GM12872 (cell line): Measurements from ENCODE around the gene ASGR2.

Source experiments
- CTCF ChIP-seq: IDR thresholded peaks from 3 replicates; pipeline ENCODE4 v1.5.1; 2011; ENCODE audit warnings: low read depth, mild to moderate bottlenecking, low read length, moderate library complexity; ENCODE audit not compliant: insufficient read depth

Gene ASGR2

GRCh38 chr17:7068268-7068667, 46.4 kb downstream of the ASGR2 start:
- no peak for TF ChIP-seq CTCF

GRCh38 chr17:7067198-7067597, 47.4 kb downstream of the ASGR2 start:
- no peak for TF ChIP-seq CTCF

GRCh38 chr17:7064261-7064660, 50.4 kb downstream of the ASGR2 start:
- no peak for TF ChIP-seq CTCF

GRCh38 chr17:7063518-7064094, 51.0 kb downstream of the ASGR2 start:
- no peak for TF ChIP-seq CTCF

GRCh38 chr17:7060165-7060891, 54.3 kb downstream of the ASGR2 start:
- TF ChIP-seq CTCF = no peak

GRCh38 chr17:7058831-7059447, 55.7 kb downstream of the ASGR2 start:
- TF ChIP-seq CTCF = no peak

GRCh38 chr17:7056386-7056785, 58.2 kb downstream of the ASGR2 start:
- TF ChIP-seq CTCF = no peak
